GM10266 (cell line): ENCODE data around the gene GSTO2.

Experiments used
- DNase-seq: peaks from one replicate; pipeline ENCODE4 v3.0.0; 2012; ENCODE audit errors: extremely low spot score
- CTCF ChIP-seq: IDR thresholded peaks from 2 replicates; pipeline ENCODE4 v1.5.1; 2012; ENCODE audit warnings: mild to moderate bottlenecking, low read depth; ENCODE audit not compliant: control insufficient read depth, insufficient read depth; ENCODE audit errors: missing control alignments

The GSTO2 gene

GRCh38 chr10:104281694-104282093, 12.7 kb downstream of the GSTO2 start:
- TF ChIP-seq CTCF, result no peak
- DNase-seq, result no peak

GRCh38 chr10:104284846-104285245, 15.9 kb downstream of the GSTO2 start:
- TF ChIP-seq CTCF, result no peak
- DNase-seq, result no peak

- TF ChIP-seq CTCF, result no peak
- no peak for DNase-seq
Measured at GRCh38 chr10:104286939-104287338, 18.0 kb downstream of the GSTO2 start.

GRCh38 chr10:104288355-104288754, 19.4 kb downstream of the GSTO2 start:
- no peak for DNase-seq
- TF ChIP-seq CTCF, result no peak

- TF ChIP-seq CTCF, result peak; percentile 100
- DNase-seq, result peak; percentile 86
Measured at GRCh38 chr10:104291439-104291951, 22.5 kb downstream of the GSTO2 start.

- DNase-seq, result no peak
- TF ChIP-seq CTCF, result no peak
Measured at GRCh38 chr10:104293011-104293410, 24.0 kb downstream of the GSTO2 start.

GRCh38 chr10:104293781-104294321, 24.9 kb downstream of the GSTO2 start:
- TF ChIP-seq CTCF, result no peak
- no peak for DNase-seq
